ENCODE data around the gene LHX4.

LHX4 gene

DNA sequence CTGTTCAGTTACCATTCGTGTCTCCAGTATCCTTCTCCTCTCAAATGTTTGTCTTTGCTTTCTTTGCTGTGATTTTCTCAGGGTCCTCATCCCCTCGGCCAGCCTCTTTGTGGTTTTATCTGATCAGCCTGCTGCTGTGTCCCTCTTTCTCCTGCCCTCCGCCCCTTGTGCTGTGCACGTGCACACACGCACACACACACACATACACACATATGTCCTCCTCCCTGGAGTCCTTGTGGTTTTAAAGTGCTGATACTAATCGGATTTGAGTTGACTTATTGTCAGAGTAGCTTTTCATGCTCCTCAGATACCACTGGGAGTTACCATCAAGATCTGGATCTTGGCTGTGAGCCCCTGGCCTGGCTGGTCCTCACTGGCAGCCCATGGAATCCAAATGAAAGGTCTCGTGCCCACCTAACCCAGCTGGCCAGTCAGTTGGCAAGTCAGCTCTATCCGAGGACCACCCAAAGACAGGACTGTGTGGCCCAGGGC is 41.3 kb upstream of the LHX4 start:
- no peak for DNase-seq (ENCODE audit: extremely low read depth, insufficient read length)
- H3K36me3 ChIP-seq (ENCODE audit: control insufficient read depth, insufficient read depth, low read length), result peaks cover 2% of the 10 kb centered on the region
- H3K27me3 ChIP-seq (replicated peaks; ENCODE audit: control insufficient read depth, insufficient read depth, low read length), result no peaks in the 10 kb centered on the region
- TF ChIP-seq, protein P1, sequence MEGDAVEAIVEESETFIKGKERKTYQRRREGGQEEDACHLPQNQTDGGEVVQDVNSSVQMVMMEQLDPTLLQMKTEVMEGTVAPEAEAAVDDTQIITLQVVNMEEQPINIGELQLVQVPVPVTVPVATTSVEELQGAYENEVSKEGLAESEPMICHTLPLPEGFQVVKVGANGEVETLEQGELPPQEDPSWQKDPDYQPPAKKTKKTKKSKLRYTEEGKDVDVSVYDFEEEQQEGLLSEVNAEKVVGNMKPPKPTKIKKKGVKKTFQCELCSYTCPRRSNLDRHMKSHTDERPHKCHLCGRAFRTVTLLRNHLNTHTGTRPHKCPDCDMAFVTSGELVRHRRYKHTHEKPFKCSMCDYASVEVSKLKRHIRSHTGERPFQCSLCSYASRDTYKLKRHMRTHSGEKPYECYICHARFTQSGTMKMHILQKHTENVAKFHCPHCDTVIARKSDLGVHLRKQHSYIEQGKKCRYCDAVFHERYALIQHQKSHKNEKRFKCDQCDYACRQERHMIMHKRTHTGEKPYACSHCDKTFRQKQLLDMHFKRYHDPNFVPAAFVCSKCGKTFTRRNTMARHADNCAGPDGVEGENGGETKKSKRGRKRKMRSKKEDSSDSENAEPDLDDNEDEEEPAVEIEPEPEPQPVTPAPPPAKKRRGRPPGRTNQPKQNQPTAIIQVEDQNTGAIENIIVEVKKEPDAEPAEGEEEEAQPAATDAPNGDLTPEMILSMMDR (IDR thresholded peaks at IDR 0.05; ENCODE audit: insufficient read depth, low read length, poor library complexity, severe bottlenecking), result no peak
- H3K4me3 ChIP-seq (replicated peaks; ENCODE audit: low read depth, low read length), result no peak overlapping the region

- H3K27me3 ChIP-seq (replicated peaks; ENCODE audit: control insufficient read depth, insufficient read depth, low read length), result no peaks in the 10 kb centered on the region
- DNase-seq (ENCODE audit: extremely low read depth, insufficient read length), result no peak
- H3K4me3 ChIP-seq (replicated peaks; ENCODE audit: low read depth, low read length), result no peak overlapping the region
- no peaks in the 10 kb centered on the region; the same call in none of the 2 replicates for H3K36me3 ChIP-seq (ENCODE audit: control insufficient read depth, insufficient read depth, low read length)
- TF ChIP-seq, protein P1 (IDR thresholded peaks at IDR 0.05; ENCODE audit: insufficient read depth, low read length, poor library complexity, severe bottlenecking), result no peak
Observed at GRCh38 chr1:180190091-180190490, 40.0 kb upstream of the LHX4 start.

- Histone ChIP-seq H3K4me3 (replicated peaks; ENCODE audit: low read depth, low read length) (no peak overlapping the region), H3K27me3 (replicated peaks; ENCODE audit: control insufficient read depth, insufficient read depth, low read length) (no peaks in the 10 kb centered on the region), H3K36me3 (ENCODE audit: control insufficient read depth, insufficient read depth, low read length) (no peaks in the 10 kb centered on the region; the same call in none of the 2 replicates)
- TF ChIP-seq, protein P1 (IDR thresholded peaks at IDR 0.05; ENCODE audit: insufficient read depth, low read length, poor library complexity, severe bottlenecking), result no peak
- no peak for DNase-seq (ENCODE audit: extremely low read depth, insufficient read length)
Observed at GRCh38 chr1:180192172-180192571, 37.9 kb upstream of the LHX4 start.

DNA sequence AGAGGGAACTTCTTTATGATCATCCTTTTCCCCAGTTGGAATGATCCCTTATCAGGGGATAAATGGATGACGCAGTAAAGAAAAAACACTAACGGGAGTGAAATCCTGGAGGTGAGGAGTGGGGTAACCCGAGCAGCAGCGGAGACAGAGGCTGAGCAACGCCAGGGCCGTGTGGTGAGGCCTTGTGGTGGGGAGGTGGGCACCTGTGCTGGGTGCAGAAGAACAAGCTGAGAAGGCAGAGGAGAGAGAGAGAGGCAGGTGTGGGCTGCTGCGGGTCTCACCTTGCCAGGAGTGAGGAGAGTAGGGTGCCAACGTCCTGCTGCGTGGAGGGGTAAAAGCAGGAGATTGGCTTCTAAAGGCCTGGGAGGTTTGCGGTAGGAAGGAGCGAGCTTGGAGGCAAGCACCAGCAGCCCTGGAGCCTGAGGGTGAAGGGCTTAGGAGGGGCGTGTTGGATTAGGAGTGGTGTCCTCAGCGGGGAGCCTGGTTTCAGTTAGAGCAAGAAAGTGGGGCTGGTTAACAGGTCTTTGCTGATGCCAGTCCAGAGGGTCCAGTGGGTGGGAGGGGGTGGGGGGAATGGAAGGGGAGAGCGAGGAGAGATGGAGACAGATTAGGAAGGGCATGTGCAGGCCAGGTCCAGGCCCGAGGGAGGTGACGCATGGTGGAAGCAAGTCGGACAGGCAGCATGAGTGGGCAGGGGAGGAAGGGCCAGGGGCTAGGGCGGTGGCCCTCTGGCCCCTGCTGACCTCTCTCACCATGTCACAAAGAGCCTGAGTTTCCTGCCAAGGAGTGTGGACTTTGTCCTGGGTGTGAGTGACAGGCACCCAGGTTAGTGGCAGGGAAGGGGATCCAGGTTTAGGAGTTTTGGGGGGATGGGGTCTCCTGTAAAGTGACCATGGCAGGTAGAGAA is 36.7 kb upstream of the LHX4 start:
- TF ChIP-seq, protein P1 (IDR thresholded peaks at IDR 0.05; ENCODE audit: insufficient read depth, low read length, poor library complexity, severe bottlenecking), result no peak
- Histone ChIP-seq H3K27me3 (replicated peaks; ENCODE audit: control insufficient read depth, insufficient read depth, low read length) (no peaks in the 10 kb centered on the region), H3K36me3 (ENCODE audit: control insufficient read depth, insufficient read depth, low read length) (no peaks in the 10 kb centered on the region; the same call in none of the 2 replicates), H3K4me3 (replicated peaks; ENCODE audit: low read depth, low read length) (no peak overlapping the region)
- DNase-seq (ENCODE audit: extremely low read depth, insufficient read length), result no peak

GRCh38 chr1:180194048-180194425 is 36.0 kb upstream of the LHX4 start:
- H3K36me3 ChIP-seq (ENCODE audit: control insufficient read depth, insufficient read depth, low read length), result no peaks in the 10 kb centered on the region; the same call in none of the 2 replicates
- TF ChIP-seq, protein P1 (IDR thresholded peaks at IDR 0.05; ENCODE audit: insufficient read depth, low read length, poor library complexity, severe bottlenecking), result no peak

More at GRCh38 chr1:180194048-180194425, 36.0 kb upstream of the LHX4 start:
- H3K4me3 ChIP-seq (replicated peaks; ENCODE audit: low read depth, low read length), result no peak overlapping the region
- no peak for DNase-seq (ENCODE audit: extremely low read depth, insufficient read length)
- H3K27me3 ChIP-seq (replicated peaks; ENCODE audit: control insufficient read depth, insufficient read depth, low read length), result no peaks in the 10 kb centered on the region

Measured in GM06990 (cell line).